PC-9 (cell line): ENCODE measurements around the gene EFNA3.

Source experiments
- EZH2 ChIP-seq: fragments of 200-600 bp; sonication (generic); IDR thresholded peaks from 2 replicates; pipeline ENCODE4 v1.8.0; 2017; ENCODE audit warnings: antibody characterized with exemption, low read depth
- TF ChIP-seq, protein P1 (sequence below): fragments of 200-600 bp; sonication (generic); conservative IDR thresholded peaks from 2 replicates; pipeline ENCODE4 v1.6.1; 2017; ENCODE audit warnings: mixed run types, antibody characterized with exemption, mild to moderate bottlenecking, moderate library complexity

DNA sequence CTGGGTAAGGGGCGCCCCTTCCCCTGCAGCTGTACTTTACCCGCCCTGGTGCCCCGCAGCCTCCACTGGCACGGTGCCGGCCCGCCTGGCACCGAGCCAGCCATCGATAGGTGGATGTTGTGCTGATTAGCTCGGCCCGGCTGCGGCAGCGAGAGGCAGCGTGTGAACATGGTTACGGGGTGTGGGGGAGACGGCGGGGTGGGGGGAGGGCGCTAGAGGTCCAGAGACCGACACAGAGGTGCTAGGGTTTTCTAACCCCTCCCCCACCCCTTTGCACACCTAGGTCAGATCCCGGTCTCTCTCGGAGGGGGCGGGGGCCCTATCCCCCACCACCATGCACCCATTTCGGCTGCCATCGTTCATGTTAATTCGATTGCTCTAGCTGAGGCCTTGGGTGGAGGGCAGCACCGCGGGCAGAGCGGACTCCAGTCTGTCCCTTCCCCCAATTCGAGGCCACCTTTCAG is 8.4 kb upstream of the EFNA3 start:
- TF ChIP-seq, protein P1, sequence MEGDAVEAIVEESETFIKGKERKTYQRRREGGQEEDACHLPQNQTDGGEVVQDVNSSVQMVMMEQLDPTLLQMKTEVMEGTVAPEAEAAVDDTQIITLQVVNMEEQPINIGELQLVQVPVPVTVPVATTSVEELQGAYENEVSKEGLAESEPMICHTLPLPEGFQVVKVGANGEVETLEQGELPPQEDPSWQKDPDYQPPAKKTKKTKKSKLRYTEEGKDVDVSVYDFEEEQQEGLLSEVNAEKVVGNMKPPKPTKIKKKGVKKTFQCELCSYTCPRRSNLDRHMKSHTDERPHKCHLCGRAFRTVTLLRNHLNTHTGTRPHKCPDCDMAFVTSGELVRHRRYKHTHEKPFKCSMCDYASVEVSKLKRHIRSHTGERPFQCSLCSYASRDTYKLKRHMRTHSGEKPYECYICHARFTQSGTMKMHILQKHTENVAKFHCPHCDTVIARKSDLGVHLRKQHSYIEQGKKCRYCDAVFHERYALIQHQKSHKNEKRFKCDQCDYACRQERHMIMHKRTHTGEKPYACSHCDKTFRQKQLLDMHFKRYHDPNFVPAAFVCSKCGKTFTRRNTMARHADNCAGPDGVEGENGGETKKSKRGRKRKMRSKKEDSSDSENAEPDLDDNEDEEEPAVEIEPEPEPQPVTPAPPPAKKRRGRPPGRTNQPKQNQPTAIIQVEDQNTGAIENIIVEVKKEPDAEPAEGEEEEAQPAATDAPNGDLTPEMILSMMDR = no peak
- no peak for TF ChIP-seq EZH2
